HL-60/S4 (cell line): ENCODE measurements around the gene ZNF580.

ENCODE experiments used
- in situ Hi-C: fragments of 300-500 bp; cut with MboI; formaldehyde crosslinking; loops from 2 replicates; pipeline ENCODE4 v1.14.3; 2022; ENCODE audit warnings: low sequenced_read_pairs

The ZNF580 gene

GRCh38 chr19:55656988-55657747, 16.4 kb downstream of the ZNF580 start:
- in situ Hi-C loops, result no loop called here

GRCh38 chr19:55658846-55659459, 18.2 kb downstream of the ZNF580 start:
- in situ Hi-C loops, result no loop called here

GRCh38 chr19:55659822-55660221, 19.0 kb downstream of the ZNF580 start:
- in situ Hi-C loops, result no loop called here

DNA sequence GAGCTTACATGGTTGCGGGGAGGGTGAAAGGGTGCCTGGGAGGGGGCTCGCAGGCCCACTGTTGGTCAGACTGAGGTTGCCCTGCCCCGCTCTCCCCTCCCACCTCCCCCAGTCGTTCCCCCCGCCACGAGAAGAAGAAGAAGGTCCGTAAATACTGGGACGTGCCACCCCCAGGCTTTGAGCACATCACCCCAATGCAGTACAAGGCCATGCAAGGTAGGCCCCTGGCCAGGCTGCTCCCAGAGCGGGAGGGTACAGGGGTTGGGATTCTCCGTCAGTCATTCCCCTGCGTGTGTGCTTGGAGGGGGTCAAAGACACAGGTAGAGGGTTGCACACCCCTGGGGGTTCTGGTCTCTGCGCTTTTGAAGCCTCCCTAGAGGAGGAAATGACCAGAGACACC, 19.6 kb downstream of the ZNF580 start:
- in situ Hi-C loops, result no loop called here

- in situ Hi-C loops, result no loop called here
Observed at GRCh38 chr19:55660991-55661390, 20.2 kb downstream of the ZNF580 start.

DNA sequence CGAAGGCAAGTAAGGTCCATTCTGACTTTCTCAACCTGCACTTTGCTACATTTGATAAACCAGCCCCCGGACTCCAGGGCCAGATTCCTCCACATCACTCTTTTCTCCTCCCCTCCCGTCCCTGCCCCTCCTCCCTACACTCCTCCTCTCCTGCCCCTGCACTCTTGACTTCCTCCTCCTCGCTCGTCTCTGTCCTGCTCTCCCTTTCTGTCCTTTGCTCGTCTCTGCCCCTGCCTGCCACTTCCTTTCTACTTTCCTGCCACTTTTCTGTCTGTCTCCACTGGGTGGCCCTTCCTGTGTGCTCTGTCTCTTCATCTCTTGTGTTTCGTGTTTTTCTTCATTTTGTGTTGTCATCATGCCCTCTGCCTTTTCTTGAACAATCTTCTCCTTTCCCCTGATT, 21.0 kb downstream of the ZNF580 start:
- in situ Hi-C loops, result no loop called here

- in situ Hi-C loops, result no loop called here
Observed at GRCh38 chr19:55663846-55664536, 23.2 kb downstream of the ZNF580 start.

DNA sequence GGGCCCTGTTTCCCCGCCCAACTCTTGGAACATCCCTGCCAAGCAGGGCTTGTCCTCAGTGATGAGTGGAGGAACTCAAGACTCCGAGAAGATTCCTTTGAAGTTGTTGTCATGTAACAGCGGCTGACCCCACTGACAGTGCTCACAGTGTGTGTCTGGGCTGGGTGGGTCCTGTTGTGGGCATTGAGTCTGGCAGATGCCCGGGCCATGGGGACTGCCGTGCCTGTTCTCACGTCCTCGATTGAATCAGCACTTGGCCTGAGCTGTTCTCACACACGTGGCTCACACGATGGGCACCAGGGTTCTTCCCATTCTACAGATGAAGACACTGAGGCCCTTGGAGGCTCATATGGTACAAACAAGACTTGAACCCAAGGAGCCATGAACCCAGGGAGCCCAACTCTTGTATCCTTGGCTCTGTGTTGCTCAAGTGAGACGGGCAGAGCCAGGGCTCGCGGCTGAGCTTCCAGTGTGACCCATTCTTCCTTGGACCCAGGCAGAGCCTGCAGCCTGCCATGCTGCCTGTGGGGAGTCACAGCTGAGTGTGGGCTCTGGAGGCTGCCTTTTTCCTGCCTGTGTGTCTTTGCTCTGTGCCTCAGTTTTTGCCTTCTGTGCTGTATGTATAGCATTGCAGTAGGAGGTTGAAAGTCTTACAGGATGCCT, 25.7 kb downstream of the ZNF580 start:
- in situ Hi-C loops, result no loop called here

DNA sequence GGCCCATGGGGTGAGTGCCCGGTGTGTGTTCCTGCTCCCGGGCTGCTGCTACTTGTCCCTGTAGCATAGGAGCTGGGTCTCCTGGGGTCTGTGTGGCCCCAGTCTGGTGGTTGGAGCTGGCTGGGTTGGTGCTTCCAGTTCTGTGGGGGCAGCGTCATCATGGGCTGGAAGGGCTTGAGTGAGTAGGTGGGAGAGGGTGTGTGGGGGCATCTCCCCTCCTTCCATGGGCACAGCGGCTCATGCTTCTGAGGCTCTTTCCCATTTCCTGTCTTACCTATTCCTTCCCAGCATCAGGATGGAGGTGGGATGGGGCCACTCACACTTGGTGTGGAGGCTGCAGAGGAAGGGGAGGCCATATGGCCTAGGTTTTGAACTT, 26.2 kb downstream of the ZNF580 start:
- in situ Hi-C loops, result no loop called here

DNA sequence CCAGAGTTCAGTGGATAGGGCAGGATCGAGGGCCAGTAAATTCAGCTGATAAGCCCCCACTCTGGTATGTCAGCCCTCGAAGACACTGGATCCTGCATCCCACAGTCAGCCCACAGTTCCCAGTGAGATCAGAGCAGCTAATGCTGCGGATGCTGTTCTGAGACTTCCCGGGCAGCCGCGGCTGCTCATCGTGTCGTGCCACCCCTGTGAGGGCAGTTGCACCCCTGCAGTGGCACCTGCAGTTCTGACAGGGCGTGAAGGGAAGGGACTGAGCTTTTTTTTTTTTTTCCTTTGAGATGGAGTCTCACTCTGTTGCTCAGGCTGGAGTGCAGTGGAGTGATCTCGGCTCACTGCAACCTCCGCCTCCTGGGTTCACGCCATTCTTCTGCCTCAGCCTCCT, 26.7 kb downstream of the ZNF580 start:
- in situ Hi-C loops, result no loop called here

GRCh38 chr19:55667958-55668357, 27.2 kb downstream of the ZNF580 start:
- in situ Hi-C loops, result no loop called here

GRCh38 chr19:55668603-55669348, 28.0 kb downstream of the ZNF580 start:
- in situ Hi-C loops, result no loop called here

DNA sequence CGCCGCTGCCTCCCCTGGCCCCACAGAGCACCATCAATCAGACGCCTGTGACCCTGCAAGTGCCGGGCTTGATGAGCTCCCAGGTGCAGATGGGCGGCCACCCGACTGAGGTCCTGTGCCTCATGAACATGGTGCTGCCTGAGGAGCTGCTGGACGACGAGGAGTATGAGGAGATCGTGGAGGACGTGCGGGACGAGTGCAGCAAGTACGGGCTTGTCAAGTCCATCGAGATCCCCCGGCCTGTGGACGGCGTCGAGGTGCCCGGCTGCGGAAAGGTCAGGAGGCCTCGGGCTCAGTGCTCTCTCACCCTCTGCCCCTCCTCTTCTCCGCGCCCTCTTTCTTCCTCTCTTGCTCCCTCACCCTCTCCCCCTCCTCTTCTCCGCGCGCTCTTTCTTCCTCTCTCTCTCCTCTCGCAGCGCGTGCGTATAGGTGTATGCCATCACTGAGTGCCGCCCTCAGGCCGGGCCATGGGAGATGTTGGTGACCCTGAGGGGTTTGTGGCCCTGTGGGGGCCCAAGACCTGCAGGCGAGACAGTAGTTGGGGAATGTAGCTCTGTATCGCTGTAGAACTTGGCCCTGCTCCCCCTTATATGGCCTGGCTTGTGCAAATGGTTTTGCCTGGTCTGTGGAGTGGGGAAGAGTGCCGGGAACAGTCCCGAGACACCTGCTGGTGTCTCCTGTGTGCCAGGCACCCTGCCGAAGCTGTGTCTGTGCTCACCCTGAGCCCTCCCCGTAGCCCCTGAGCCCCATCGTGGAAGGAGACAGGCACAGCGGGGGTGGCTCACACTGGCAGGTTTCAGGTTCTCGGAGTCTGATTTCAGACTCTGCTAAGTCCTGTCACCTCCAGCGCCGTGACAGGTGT, 28.8 kb downstream of the ZNF580 start:
- in situ Hi-C loops, result no loop called here

DNA sequence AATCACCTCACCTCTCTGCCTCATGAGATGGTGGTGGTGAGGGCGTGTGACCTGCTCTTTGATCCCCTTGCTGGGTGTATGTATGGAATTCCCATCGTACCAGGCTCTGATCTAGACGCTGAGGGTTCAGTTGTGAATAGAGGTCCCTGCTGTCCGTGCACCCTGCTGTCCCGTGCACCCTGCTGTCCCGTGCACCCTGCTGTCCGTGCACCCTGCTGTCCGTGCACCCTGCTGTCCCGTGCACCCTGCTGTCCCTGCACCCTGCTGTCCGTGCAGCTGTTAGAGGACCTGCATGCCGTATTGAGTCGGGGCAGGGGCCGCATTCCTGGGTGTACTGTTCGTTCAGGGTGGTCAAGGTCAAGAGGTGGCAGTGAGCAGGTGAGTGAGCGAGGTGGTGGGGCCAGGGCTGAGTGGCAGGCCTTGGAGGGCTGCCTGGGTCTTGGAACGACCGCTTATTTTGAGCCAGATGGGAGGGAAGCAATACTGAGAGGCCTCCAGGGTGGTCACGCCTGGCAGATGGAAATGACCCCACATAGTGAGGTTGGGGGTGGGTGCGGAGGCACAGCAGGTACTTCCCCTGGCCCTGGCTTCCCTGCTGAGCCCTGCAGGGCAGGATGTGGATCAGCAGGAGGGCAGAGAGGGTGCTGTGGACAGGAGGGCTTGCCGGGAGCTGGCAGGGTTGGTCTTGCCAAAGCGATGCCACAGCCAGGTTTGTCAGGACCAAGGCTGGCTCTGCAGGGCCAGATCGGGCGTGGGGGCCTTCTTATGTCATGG, 29.7 kb downstream of the ZNF580 start:
- in situ Hi-C loops, result no loop called here

DNA sequence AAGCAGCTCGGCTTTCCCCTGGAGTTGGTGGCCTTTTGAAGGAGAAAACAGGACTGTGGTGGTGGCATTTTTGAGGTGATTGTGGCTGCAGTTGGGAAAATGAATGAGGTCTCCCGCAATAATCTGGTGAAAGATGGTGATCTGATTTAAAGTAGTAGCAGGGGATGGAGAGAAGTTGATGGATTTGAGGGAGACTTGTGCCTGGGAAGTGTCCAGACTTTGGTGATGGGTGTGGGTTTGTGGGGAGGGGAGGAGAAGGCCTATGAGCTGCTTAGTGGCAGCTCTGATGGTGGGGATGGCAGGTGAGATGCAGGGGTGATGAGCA, 30.2 kb downstream of the ZNF580 start:
- in situ Hi-C loops, result no loop called here

DNA sequence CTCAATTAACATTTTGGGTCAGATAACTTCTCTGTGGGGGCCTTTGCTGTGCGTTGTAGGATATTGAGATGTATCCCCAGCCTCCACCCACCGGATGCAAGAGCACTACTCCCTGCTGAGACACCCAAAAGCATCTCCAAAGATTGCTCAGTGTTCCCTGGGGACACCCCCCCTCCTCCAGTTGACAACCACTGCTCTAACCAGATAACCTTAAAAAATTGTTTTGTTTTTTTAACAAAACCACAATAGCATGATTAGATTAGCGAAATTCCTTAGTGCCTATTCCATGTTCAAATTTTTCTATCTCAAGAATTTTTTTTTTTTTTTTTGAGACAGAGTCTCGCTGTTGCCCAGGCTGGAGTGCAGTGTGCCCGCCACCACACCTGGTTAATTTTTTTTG, 31.6 kb downstream of the ZNF580 start:
- in situ Hi-C loops, result no loop called here

DNA sequence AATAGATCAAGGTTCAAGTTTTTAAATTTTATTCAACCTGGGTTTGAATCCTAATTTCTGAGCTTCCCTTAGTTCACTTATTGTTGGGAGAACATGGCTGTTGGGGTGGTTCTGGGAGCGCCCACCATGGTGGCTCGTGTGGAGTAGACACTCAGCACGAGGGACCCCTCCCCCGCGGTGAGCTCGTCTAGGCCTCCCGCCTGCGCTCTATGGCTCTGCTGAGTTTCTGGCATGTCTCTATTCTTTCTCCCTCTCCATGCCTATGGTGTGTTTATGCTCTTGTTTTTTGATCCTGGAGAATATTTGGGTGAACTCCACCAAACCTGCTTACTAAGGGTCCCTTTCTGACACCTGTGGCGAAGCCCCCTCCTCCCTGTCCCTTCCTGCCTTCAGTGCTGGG, 32.7 kb downstream of the ZNF580 start:
- in situ Hi-C loops, result no loop called here

DNA sequence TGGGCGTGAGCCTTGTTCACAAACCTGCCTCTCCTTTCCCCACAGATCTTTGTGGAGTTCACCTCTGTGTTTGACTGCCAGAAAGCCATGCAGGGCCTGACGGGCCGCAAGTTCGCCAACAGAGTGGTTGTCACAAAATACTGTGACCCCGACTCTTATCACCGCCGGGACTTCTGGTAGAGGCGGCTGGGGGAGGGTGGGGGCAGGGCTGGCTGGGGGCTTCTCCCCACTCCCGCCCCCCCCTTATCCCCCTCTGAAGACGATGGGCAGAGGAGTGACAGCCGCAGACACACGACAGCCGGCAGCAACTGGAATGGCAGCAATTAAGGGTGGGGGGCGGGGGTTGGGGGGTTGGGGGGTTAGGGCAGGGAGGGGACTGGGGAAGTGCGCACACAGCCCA, 33.1 kb downstream of the ZNF580 start:
- in situ Hi-C loops, result no loop called here

DNA sequence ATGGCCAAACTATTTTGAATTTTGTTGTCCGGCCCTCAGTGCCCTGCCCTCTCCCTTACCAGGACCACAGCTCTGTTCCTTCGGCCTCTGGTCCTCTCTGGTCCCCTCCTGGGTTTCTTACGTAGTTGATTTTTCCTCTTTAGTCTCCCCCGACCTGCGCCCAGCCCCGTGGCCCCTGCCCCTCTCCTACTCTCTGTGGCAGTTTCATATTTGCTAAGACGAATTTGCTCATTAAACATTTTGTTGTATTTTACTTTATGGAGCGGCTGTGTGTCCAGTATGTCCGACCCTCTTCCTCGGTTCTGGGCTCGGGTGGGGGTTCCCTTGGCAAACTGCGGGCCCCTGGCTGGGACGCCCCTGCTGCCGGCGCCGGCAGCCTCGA, 33.6 kb downstream of the ZNF580 start:
- in situ Hi-C loops, result no loop called here
